ENCODE results near the gene TMEM108. TPM values are rescaled to one million over a fixed set of nuclear protein-coding genes. Genes with fewer than 3 reads are reported as not detected.

TMEM108 gene
- total RNA-seq, 2 donors from 2014 or later: 7.7 TPM

DNA sequence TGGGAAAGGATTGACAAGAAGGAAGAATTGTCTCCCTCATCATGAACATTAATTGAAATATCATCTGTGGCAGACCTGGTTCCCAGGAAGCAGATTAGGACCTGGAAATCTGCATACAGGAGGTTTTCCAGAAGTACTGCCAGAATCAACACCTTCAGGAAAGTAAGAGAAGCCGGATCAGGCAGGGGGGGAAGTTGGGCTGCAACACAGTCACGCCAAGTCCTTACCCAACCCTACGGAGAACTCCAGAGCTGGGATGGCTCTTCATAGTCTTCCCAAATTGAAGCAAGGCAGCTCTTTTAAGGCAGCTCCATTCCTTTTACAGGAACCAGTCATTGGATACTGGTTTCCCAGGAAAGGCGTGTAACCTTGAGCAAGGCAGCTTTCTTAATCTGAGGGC lies 326.5 kb downstream of the TMEM108 start:
- intact Hi-C loops (cut with DNase I): no loop called here
- DNase-seq (no peak), ATAC-seq (peak in 1 of 2 donors; percentile 26)

DNA sequence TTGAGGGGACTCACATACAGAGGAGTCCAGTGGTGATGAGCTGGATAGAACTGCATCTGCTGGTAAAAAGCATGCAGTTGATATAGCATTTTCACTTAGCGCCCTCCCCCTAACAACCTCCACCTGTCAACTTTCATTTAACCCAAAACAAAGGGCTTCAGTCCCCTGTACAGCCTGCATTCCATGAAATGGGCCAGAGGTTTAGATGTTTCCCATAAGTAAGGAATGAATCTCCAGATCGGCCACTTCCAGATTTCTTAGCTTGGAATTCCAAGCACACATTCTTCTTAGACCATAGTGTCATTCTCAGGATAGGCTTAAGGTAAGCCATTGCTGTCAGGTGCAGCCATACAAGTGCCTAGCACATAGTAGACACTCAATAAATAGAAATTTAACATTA lies 328.7 kb downstream of the TMEM108 start:
- DNase-seq (no peak), ATAC-seq (no peak)
- intact Hi-C loops (cut with DNase I): no loop called here

DNA sequence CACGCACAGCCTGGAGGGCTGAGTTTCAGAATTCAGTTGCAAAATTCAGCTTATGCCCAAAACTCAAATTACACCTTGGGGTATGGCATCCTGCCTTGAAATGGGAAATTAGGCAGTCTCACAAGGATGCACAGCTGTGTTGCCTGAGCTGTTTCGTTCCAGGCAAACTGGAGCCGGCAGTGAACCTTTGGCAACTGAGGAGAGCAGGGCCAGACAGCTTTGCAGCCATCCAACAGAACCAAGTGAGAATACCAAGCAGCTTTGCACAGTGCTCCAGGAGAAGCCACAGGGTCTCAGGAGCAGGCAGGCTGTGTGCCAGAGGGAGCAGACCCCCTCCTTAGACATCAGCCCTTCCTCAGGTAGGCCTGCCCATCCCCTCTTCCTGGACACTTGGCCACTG lies 329.2 kb downstream of the TMEM108 start:
- ATAC-seq (no peak), DNase-seq (no peak)
- intact Hi-C loops (cut with DNase I): no loop called here

DNA sequence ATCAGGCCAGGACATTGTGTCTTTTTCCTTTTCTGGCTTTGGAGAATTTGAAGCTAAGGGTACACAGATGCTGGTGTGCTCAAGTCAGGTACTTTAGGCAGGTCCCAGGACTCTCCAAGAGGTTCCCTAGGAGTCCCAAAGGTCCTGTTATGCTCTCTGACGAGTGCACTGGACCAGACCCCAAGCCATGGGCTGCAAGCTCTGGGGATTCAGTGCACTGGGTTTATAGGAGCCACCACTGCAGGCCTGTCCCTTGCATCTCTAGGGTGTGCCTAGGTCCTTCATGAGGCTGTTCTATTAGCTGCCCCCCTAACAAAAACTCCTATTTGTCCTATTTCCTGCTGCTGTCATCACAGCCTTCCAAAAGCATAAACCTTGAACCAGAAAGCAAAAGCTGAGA lies 329.8 kb downstream of the TMEM108 start:
- ATAC-seq: no peak

DNA sequence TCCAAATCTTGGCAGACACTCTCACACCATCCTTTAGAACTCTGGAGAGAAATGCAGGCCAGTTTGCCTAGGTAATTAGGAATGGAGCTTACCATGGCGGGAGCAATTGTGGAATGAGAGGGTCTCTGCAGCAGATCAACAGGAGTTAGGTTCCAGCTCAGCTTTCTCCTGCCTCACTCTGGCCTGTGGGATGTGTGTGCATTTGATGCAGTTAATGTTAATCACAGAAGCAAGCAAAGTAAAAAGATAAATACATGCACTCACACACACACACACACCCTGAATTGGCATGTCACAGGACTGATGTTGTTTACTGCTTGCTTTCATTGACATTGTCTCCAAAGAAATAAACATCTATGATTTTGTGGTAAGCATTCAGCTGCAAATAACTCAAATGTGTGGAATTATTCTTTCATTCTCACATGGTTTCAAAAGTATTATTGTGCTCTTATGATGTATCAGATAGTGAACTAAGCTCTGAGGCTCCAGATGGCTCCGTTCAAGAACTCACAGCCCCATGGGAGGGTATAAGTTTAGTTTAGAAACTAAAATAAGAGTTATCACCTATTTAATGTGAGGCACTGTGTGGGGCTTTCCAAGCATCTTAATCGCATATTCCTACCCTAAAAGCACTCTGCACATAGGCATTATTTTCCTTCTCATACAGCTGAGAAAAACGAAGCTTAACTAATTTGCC lies 330.3 kb downstream of the TMEM108 start:
- intact Hi-C loops (cut with DNase I): no loop called here
- DNase-seq: no peak
- no peak for ATAC-seq

More for the DNA sequence above, 329.8 kb downstream of the TMEM108 start:
- intact Hi-C loops (cut with DNase I): no loop called here
- no peak for DNase-seq

DNA sequence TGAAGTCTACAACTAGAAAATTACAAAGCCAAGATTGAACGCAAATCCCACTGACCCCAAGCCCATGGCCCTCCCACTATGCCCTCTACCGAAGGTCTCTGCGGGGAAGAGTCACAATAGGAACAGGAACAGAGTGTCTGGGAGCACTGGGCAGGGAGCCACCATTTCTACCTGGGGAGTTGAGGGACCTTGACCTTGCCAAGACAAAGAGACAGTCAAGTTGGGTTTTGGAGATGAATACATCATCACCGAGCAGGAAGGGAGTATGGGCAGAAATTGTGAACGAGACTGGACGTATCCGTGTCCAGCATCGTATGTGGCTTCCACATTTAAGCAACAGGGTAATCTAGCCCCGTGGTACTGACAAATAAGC lies 330.9 kb downstream of the TMEM108 start:
- intact Hi-C loops (cut with DNase I): no loop called here
- DNase-seq (no peak), ATAC-seq (no peak)

DNA sequence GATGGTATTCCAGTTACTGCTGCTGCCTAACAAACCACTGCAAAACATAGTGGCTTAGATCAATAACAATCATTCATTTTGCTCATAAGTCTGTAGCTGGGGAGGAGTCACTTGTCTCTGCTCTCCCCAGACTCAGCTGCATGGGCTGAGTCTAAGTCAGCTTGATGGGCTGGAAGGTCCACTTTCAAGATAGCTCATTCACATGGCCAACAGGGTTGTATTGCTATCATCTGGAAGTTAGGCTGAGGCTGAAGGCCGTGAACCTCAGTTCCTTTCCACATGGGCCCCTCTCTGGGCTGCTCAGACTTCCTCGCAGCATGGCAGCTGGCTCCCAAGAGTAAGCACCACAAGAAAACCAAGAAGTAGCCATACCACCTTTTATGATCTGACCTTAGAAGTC lies 333.0 kb downstream of the TMEM108 start:
- no peak for DNase-seq
- intact Hi-C loops (cut with DNase I): no loop called here
- ATAC-seq: no peak

DNA sequence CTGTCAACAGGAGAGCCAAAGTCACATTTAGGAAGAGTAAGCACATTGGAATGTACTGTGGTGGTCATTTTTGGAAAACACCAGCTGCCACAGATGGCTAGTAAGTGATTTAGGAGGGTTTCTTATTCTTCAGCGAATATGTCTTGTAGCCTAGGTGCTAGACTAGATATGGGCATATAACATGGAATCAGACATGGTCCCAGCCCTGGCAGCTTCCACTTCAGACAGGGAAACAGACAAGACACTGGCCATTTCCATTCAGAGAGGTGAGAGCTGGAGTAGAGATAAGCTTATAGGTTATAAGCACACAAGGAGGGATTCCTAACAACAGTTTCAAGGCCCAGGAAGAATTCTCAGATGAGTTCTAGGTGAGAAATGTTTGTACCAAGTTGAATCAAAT lies 333.5 kb downstream of the TMEM108 start:
- no peak for DNase-seq
- ATAC-seq: no peak
- intact Hi-C loops (cut with DNase I): no loop called here

DNA sequence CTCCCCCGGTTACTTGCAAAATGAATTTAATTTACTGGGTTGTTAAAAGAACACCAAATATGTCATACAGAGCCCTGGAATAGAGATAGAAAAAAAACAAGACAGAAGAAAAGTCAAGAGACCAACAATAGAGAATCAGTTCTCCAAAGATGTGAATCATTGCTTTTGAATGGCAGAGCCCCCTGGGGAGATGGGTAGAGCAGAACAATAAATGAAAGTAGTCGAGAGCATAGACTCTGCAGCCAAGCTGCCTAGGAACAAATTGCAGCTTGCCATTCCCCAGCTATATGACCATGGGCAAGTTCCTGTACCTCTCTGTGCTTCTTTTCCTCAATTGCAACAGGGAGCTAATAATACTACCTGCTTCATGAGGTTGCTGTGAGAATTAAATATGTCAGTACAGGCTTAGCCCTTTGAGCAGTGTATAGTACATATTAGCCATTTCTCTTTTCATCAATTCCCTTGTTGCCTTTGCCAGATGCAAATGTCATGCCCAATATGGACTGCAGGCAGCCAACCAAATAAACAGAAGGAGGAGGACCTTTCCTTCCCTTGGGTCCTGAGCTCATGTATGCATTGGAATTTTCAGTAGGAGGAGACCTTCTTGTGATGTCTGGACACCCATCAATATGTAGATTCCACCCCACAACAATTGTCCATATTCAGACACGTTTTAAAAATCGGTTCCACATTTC lies 336.7 kb downstream of the TMEM108 start:
- no peak for ATAC-seq
- intact Hi-C loops (cut with DNase I): no loop called here
- no peak for DNase-seq

DNA sequence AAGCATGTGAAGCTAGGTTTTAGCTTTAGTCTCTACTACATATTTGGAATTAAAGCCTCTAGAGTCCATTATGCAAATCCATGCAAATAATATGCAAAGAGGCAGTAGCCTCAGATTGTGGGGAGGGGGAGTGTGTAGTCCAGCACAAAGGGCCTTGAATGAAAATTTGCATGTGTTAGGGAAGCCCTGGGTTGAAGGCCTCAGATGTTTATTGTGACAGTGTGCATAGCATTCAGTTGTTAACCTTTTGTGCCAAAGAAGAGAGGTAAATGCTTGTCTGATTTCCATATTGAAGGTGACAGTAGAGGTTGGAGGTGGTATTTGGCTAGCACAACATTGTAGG lies 337.2 kb downstream of the TMEM108 start:
- DNase-seq: no peak
- no peak for ATAC-seq
- intact Hi-C loops (cut with DNase I): no loop called here

DNA sequence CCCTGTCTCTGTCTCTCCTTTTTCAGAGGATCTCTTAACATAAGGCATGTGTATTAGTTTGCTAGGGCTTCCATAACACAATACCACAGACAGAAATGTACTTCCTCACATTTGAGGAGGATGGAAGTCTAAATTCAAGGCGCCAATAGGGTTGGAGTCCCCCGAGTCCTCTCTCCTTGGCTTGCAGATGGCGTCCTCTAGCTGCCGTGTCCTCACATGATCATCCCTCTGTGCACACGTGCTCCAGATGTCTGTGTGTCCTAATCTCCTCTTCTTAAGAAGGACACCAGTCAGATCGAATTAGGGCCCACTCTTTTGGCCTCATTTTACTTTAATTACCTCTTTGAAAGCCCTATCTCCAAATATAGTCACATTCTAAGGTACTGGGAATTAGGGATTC lies 338.6 kb downstream of the TMEM108 start:
- DNase-seq: no peak
- ATAC-seq: peak; percentile 30 to 56
- intact Hi-C loops (cut with DNase I): loop anchor here in 1 of 2 donors (1.0 kb wide), 1 partner anchor 336 kb away; no protein-coding TSS in a partner anchor

DNA sequence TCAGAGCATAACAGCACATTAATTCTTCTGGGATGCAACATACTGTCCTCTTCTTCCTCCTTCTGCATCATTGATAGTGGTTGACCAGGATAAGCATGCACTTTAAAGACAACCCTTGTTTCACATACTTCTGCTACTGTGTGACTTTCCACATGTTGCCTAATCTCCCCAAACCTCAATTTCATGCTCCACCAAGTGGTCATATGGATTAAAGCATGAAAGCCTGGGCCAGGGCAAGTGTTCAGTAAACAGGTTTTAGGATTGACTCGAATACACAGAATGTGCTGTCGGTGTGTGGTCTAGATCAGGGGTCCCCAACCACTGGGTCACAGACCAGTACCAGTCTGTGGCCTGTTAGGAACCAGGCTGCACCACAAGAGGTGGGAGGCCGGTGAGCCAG lies 339.2 kb downstream of the TMEM108 start:
- intact Hi-C loops (cut with DNase I): loop anchor here in 1 of 2 donors (1.0 kb wide), 1 partner anchor 336 kb away; no protein-coding TSS in a partner anchor
- DNase-seq: no peak
- peak; percentile 70 to 79 for ATAC-seq

DNA sequence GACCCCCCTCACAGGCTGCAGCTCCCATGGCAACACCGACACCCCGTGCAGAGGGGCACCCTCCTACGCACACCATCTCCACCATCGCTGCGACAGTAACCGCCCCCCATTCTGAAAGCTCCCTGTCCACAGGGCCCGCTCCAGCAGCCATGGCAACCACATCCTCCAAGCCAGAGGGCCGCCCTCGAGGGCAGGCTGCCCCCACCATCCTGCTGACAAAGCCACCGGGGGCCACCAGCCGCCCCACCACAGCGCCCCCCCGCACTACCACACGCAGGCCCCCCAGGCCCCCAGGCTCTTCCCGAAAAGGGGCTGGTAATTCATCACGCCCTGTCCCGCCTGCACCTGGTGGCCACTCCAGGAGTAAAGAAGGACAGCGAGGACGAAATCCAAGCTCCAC lies 341.7 kb downstream of the TMEM108 start:
- ATAC-seq (no peak), DNase-seq (no peak)
- intact Hi-C loops (cut with DNase I): no loop called here

DNA sequence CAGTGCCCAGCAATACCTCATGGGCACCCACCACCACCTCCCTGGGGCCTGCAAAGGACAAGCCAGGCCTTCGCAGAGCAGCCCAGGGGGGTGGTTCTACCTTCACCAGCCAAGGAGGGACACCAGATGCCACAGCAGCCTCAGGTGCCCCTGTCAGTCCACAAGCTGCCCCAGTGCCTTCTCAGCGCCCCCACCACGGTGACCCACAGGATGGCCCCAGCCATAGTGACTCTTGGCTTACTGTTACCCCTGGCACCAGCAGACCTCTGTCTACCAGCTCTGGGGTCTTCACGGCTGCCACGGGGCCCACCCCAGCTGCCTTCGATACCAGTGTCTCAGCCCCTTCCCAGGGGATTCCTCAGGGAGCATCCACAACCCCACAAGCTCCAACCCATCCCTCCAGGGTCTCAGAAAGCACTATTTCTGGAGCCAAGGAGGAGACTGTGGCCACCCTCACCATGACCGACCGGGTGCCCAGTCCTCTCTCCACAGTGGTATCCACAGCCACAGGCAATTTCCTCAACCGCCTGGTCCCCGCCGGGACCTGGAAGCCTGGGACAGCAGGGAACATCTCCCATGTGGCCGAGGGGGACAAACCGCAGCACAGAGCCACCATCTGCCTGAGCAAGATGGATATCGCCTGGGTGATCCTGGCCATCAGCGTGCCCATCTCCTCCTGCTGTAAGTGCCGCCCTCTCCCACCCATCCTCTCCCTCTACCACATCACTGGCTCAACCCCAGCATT lies 342.5 kb downstream of the TMEM108 start:
- ATAC-seq (no peak), DNase-seq (no peak)
- intact Hi-C loops (cut with DNase I): no loop called here

DNA sequence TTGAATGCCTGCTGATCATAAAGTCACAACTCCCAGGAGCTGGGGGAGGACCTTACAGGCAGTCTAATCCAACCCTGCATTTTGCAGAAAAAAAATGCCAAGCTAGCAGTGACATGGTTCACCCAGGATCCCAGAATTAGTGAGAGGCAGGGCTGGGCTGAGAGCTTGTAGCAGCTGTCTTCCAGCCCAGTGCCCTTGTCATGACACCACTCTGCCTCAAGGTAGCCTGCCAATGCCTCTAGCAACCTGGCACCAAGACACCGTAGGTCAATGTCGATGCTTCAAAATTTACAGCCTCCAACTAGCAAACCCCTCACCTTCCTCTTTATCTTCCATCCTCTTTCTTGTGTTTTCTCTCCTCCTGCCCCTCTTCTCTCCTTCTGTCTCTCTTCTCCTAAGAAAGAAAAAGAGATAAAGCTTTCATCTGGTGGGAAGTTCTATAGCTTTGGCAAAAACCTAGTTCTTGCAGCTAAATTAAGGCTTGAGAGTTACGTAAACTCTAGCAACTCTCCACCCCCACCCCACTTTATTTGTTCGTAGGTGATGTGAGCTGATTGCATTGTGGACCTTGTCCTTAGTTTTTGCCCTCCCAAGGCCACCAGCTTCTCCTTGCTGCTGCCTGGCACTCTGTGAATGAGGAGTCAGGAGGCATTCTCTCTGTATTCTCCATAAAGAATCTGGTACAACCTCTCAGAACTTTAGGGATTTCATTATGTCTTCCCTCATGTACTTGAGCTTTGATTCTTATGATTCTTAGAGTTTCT lies 343.3 kb downstream of the TMEM108 start:
- intact Hi-C loops (cut with DNase I): loop anchor here in 1 of 2 donors (2.0 kb wide), 1 partner anchor 341 kb away; no protein-coding TSS in a partner anchor
- ATAC-seq (no peak), DNase-seq (no peak)

DNA sequence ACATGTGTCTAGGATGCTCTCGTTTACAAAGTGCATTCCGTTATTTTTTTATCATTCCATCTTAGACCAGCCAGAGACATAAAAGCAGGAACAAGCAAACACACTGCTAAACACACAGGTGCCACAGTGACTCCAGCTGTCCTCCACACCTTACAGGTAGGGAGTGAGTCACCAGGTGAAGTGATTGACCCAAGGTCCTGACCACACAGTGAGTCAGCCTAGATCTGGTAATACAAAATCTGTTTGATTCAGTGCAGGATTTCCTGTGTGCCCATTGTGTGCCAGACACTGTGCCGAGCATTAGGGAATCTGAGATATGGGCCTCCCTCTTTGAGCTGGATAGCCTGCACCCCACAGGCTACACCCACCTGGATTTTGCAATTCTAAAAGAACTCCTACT lies 345.0 kb downstream of the TMEM108 start:
- intact Hi-C loops (cut with DNase I): loop anchor here in 1 of 2 donors (2.0 kb wide), 1 partner anchor 342 kb away; no protein-coding TSS in a partner anchor
- ATAC-seq (no peak), DNase-seq (no peak)

DNA sequence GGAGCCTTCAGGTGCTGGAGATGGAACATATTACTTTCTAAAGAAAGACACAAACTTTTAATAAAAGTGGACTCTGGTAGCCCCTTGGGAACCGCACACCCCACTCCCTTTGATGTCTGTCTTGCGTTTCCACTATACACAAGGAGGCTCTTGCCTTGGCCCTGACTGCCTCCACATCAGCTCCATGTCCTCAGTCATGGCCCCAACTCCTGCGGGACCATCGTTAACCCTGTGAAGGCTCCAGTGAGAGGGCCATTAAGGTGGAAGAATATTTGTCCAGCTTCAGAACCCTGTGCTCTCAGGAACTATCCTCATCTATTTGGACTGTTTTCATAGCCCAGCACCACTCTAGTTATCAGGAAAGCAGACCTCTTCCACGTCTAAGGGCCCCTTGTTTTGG lies 345.6 kb downstream of the TMEM108 start:
- ATAC-seq: no peak
- no peak for DNase-seq
- intact Hi-C loops (cut with DNase I): loop anchor here (2.0 kb wide), 2 partner anchors 343 to 653 kb away; no protein-coding TSS in a partner anchor

DNA sequence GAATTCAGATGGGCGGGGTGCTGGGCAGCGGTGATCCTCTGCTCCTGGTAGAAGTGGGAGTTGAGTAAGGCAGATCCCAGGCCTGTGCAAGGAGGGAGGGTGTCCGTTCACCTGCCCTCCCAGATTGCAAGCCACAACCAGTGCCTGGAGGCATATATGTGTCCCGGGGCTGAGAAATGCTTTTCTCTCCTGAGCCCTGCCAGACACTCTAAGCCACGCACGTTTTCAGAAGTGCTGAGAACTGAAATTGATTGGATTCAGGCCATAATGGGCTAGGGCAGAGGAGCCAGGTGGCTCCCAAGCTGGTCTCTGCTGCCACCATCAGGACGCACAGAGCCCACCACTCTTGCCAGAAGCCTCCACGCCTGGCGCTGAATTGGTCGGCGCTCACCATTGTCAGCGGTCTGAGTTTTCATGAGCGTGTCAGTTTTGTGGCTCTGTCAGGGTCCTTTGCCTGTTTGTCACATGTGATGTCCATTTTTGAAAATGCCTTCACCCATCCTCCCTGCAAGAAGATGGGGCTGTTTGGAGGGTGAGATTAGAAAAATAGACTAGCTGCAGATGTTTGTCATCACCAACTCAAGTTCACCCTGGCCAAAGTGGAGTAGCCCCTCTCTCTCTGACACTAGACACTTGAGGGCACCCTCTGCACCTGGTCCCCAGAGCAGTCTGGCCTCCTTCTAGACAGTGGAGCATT lies 346.3 kb downstream of the TMEM108 start:
- intact Hi-C loops (cut with DNase I): loop anchor here (2.0 to 5.0 kb wide), 3 partner anchors 344 to 654 kb away; no protein-coding TSS in a partner anchor

DNA sequence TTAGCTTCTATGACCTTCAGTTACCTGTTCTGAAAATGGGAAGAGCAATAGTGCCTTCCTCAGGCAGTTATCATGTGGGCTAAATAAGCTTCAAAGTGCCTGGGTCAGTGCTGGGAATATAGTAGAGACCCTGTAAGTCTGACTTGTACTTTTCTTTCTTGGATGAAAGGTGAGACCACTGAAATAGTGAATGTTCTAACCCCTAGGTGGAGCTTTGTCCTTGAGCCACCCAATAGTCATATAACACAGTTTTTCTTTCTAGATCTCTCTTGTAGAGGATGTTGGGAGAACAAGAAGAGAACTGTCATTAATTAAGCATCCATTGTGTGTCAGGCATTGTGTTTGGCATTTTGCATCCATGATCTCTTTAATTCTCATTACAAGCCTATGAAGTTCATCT lies 348.7 kb downstream of the TMEM108 start:
- intact Hi-C loops (cut with DNase I): loop anchor here in 1 of 2 donors (5.0 kb wide), 1 partner anchor 655 kb away; no protein-coding TSS in a partner anchor
- DNase-seq: no peak

More for the DNA sequence above, 346.3 kb downstream of the TMEM108 start:
- peak; percentile 73 for DNase-seq
- peak; percentile 91 to 92 for ATAC-seq

More for the DNA sequence above, 348.7 kb downstream of the TMEM108 start:
- ATAC-seq: no peak
